HG03280 (cell line): Measurements from ENCODE around the gene MDGA2.
"Not testable (repeated sequence)": the region's sequence is repeated elsewhere in the genome, so short reads cannot be mapped to it uniquely, and the experiment has no call there.

ENCODE experiments used
- ATAC-seq: cut with Tn5 transposase; IDR thresholded peaks from one replicate; pipeline ENCODE4 v1.9.1; 2021; ENCODE audit warnings: mild to moderate bottlenecking, moderate library complexity; ENCODE audit not compliant: unreplicated experiment

MDGA2 gene

GRCh38 chr14:46985529-46986380 is 689.6 kb downstream of the MDGA2 start:
- no peak for ATAC-seq

GRCh38 chr14:46973295-46973694 is 702.1 kb downstream of the MDGA2 start:
- no peak for ATAC-seq

GRCh38 chr14:46964378-46964777 is 711.0 kb downstream of the MDGA2 start:
- no peak for ATAC-seq

GRCh38 chr14:46951103-46951502 is 724.3 kb downstream of the MDGA2 start:
- ATAC-seq: no peak

- ATAC-seq: no peak
Observed at GRCh38 chr14:46940611-46941010, 734.8 kb downstream of the MDGA2 start.

- no peak for ATAC-seq
Observed at GRCh38 chr14:46920542-46920941, 754.9 kb downstream of the MDGA2 start.

GRCh38 chr14:46915539-46915938 is 759.9 kb downstream of the MDGA2 start:
- not testable (repeated sequence) for ATAC-seq

- ATAC-seq: no peak
Observed at GRCh38 chr14:46902837-46903236, 772.6 kb downstream of the MDGA2 start.

GRCh38 chr14:46894476-46894875 is 780.9 kb downstream of the MDGA2 start:
- ATAC-seq: no peak

GRCh38 chr14:46887144-46887543 is 788.3 kb downstream of the MDGA2 start:
- ATAC-seq: no peak

- no peak for ATAC-seq
Observed at GRCh38 chr14:46885566-46885965, 789.8 kb downstream of the MDGA2 start.

GRCh38 chr14:46861753-46862152 is 813.7 kb downstream of the MDGA2 start:
- ATAC-seq: no peak

GRCh38 chr14:46840944-46841720 is 834.3 kb downstream of the MDGA2 start:
- no peak for ATAC-seq

- no peak for ATAC-seq
Observed at GRCh38 chr14:46820291-46820690, 855.1 kb downstream of the MDGA2 start.

GRCh38 chr14:46819117-46819516 is 856.3 kb downstream of the MDGA2 start:
- ATAC-seq: no peak

GRCh38 chr14:46818147-46818546 is 857.3 kb downstream of the MDGA2 start:
- no peak for ATAC-seq

- ATAC-seq: no peak
Observed at GRCh38 chr14:46793144-46793543, 882.3 kb downstream of the MDGA2 start.
